Stimulated activated CD4-positive, alpha-beta T cell treated with anti-CD3 and anti-CD28 coated beads, Interleukin-1b, Interleukin-23, amount 100 ng/mL, for 48 hours (primary cell): ENCODE measurements around the gene RBP5.

Experiments used
- DNase-seq: peaks from one replicate; pipeline ENCODE4 v3.0.0-alpha.2; 2020

Gene RBP5

GRCh38 chr12:7099290-7099996, 29.2 kb downstream of the RBP5 start:
- DNase-seq, result no peak

GRCh38 chr12:7096979-7097378, 31.7 kb downstream of the RBP5 start:
- DNase-seq, result no peak

GRCh38 chr12:7096006-7096932, 32.4 kb downstream of the RBP5 start:
- DNase-seq, result no peak

- no peak for DNase-seq
These were observed 34.8 kb downstream of the RBP5 start for GRCh38 chr12:7093892-7094291.

- DNase-seq, result no peak
These were observed 35.2 kb downstream of the RBP5 start for GRCh38 chr12:7093486-7093885.

GRCh38 chr12:7092986-7093460, 35.7 kb downstream of the RBP5 start:
- no peak for DNase-seq

- peak; percentile 63 for DNase-seq
These were observed 36.3 kb downstream of the RBP5 start, which contains the start of gene C1R for GRCh38 chr12:7092229-7092985. Gene C1R (minus strand): TSS chr12:7092445. CDS start chr12:7092388, 57 bp downstream.

- DNase-seq, result no peak
These were observed 36.9 kb downstream of the RBP5 start for GRCh38 chr12:7091660-7092228.

GRCh38 chr12:7091171-7091570, 37.5 kb downstream of the RBP5 start:
- DNase-seq, result no peak

GRCh38 chr12:7090222-7090998, 38.3 kb downstream of the RBP5 start:
- DNase-seq, result no peak

GRCh38 chr12:7089196-7089871, 39.4 kb downstream of the RBP5 start:
- no peak for DNase-seq

- DNase-seq, result no peak
These were observed 45.6 kb downstream of the RBP5 start for GRCh38 chr12:7083125-7083524.

GRCh38 chr12:7081037-7081436, 47.7 kb downstream of the RBP5 start:
- DNase-seq, result no peak

- DNase-seq, result no peak
These were observed 48.9 kb downstream of the RBP5 start for GRCh38 chr12:7079826-7080125.

GRCh38 chr12:7078163-7078562, 50.5 kb downstream of the RBP5 start:
- DNase-seq, result no peak

GRCh38 chr12:7076493-7076892, 52.2 kb downstream of the RBP5 start:
- DNase-seq, result no peak

- DNase-seq, result no peak
These were observed 52.8 kb downstream of the RBP5 start for GRCh38 chr12:7075939-7076338.

- no peak for DNase-seq
These were observed 53.2 kb downstream of the RBP5 start for GRCh38 chr12:7075518-7075917.

GRCh38 chr12:7073946-7074345, 54.7 kb downstream of the RBP5 start:
- DNase-seq, result no peak
